Limb (tissue), 2 donors: ENCODE data around the gene CAPN5.

Source experiments
- DNase-seq, 2 donors: peaks; one replicate each; pipeline ENCODE4 v3.0.0-alpha.2; 2016; ENCODE audit errors: extremely low spot score in 2 of 2

Gene CAPN5

DNA sequence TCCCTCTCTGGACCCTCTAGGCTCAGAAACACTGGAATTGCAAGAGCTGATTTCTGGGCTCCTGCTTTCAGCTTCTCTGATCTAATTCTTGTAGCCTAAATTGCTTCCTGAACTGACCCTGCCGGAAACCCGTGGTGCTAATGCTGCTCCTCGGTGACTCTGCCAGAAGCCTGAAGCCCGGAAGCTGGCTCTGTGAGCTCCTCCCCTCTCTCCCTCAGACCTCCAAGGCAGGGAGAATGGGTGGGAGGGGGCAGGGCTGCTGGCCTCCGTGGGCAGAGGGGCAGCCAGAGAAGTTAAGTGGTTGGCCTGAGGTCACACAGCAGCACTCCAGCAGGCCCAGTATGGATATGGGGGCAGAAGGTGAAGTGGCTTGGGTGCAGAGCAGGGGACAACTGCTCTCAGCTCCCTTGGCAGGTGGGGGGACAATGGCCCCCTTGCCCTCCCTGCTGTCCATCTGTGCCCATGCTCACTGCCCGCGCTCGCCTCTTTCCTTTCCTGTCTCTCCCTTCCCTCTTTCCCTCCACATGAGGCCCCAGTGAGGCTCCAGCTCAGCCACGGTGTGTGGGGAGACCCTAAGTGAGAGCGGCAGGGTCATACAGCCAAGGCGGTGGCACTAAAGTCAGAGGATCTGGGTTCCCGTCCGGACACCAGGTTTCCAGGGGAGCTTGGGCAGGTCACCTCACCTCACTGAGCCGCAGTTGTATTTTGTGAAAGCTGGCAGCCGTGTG, 16.2 kb downstream of the CAPN5 start:
- peak; percentile 3 to 28 for DNase-seq

DNA sequence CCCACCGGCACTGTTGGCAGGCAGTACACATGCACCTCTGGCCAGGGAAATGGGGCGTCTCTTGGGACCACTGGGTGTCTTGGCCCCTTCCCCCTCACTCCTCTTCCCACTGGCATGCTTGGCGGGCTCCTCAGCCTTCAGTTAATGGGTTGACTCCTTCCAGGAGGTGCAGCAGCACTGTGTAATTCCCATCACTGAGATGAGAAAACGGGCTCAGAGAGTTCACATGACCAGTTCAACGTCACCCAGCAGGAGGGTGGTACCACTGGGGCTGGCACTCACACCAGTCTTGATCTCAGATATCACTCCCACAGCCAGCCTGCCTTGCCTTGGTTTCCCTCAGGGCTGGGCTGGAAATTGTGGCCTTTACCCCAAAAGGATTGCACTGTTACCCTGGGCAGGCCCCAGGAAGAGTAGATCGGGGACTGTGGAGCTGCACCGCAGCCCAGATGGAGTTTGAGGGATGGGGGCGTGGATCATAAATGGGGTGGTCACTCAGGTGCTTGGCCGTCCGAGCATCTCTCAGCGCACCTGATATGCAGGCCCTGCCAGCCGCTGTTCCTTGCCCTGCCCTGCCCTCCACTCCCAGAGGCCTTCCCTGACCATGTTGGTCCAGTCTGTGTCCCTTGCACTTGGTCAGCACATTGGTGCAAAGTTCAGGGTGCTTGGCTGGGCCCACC, 16.9 kb downstream of the CAPN5 start:
- peak in 1 of 2 donors; percentile 15 for DNase-seq

DNA sequence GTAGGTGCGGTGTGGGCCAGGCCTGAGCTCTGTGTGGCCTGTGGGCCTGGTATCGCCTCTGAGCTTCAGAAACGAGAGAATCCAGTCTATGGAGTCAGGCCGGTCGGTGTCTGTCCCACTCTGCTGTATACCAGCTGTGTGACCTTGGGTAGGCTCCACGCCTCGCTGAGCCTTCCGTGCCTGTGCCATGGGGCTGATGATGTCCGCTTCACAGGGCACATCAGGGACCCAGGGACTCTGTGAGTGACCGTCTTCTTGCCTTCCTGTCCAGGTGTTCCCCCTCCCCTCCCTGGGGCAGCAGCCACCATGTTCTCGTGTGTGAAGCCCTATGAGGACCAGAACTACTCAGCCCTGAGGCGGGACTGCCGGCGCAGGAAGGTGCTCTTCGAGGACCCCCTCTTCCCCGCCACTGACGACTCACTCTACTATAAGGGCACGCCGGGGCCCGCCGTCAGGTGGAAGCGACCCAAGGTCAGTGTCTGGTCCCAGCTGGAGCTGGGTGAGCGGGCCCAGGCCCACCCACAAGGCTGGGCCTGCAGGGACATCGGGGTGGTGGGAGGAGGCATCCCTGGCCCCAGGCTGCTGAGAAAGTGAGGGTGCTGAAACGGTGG, 17.9 kb downstream of the CAPN5 start:
- peak in 1 of 2 donors; percentile 17 for DNase-seq

DNA sequence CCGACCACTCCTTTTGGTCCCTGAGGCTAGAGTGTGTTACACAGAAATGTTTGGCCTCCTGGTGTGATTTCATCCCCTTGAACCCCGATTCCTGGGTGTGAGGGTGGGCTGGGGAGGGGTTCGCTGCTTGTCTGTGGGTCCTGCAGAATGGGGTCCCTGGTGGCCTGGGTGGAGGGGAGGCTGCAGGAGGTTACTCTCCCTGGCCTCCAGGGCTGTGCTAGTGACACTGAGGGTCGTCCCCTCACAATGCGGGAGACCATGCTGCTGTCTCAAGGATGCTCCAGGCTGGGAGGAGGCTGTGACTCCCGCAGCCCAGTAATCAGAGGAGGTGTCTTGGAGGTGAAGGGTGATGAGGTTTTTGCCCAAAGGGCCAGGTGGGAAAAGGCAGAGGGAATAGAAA, 18.9 kb downstream of the CAPN5 start:
- DNase-seq = no peak

DNA sequence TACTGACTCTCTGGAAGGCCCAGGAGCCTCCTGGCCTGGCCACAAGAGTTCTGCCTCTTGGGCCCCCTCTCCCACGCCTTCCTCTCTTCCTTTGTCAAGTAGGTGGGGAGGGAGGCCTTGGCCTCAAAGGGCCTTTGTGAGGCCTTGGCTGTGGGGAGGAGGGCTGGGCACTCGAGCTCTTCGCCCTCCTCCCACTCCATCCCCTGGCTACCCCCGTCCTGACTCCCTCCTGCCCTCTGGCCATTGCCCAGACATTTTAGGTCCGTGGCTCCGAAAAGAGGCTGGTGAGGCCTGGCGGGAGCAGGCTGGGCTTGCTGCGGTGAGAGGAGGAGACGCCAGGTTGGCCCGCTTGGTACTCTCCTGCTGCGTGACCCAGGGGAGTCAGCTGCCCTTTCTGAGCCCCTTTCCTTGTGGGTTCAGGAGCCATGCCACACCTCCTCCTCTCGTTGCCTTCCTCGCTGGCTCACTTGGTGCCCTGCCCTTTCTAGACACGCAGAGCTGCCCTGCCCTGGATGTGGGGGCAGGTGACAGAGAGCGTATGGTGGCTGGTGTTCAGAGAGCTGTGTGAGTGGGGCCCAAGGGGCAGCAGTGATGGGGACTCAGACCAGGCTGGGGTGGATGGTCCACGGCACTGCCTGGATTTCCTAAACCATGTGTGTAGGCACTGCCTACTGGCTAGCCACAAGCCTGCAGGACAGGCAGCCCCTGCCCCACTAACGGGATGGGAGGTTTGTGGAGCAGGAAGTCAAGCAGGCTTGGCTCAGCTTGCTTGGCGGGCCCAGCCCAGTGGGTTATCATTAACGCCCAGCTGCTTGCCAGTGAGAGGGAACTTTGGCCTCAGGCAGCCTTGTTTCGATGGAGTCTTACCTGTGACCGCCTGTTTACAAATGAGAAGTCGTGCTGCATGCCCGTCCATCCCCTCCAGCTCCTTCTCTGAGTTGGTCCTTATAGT, 20.0 kb downstream of the CAPN5 start:
- no peak for DNase-seq

DNA sequence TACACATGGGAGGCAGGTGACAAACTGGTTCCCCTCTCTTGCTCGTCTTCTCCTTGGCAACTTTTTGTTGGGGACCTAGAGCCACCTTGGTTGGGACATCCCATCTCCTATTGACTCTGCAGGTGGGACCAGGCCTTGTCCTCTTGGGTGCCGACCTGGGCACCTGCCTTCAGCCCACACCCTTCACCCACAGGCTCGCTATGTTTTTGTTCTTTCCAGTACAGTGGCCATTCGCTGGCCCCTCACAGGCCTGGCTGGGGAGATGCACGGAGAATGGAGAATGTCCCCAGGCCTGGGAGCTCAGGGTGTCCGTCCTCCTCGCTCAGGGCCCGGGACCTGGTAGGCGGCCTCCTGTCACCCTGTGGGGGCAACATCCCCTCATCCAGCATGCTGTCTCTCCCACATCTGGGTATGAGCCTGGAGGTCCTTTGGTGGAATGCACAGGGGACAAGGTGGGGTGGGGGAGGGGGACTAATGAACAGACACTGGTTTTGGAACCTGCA, 21.0 kb downstream of the CAPN5 start:
- no peak for DNase-seq

DNA sequence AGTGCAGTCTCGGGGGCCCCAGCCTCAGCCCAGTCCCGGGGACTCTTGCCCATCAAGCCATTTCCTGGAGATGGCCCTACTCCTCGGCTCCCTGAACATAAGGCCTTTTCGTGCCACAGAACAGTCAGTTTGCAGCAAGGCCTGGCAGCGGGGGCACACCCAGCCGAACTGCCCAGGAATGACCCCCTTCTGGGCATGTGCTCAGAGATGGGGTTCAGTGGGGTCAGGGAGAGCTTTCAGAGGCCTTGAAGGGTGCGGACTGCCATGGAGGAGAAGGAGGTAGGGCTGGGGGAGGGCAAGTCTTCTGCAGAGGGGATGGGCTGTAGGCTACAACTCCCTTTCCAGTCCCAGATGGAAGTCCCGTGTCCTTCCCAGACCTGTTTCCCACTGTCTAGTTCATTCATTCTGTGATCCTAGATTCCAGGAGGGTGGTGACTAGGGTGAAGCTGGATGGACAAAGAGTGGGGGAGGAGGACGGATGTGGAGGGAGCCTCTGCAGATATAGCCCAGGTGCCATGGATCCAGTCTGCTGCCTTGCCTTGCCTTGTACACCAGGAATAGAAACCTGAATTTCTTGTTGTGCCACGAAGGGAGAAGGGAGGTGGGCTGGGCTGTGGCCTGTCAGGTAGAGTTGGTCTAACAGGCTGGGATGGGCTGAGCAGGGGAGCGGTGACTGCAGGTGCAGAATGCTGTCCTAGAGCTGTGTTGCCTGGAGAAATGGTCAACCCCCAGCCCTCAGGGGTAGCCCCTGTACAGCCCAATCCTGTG, 21.6 kb downstream of the CAPN5 start:
- DNase-seq = no peak

DNA sequence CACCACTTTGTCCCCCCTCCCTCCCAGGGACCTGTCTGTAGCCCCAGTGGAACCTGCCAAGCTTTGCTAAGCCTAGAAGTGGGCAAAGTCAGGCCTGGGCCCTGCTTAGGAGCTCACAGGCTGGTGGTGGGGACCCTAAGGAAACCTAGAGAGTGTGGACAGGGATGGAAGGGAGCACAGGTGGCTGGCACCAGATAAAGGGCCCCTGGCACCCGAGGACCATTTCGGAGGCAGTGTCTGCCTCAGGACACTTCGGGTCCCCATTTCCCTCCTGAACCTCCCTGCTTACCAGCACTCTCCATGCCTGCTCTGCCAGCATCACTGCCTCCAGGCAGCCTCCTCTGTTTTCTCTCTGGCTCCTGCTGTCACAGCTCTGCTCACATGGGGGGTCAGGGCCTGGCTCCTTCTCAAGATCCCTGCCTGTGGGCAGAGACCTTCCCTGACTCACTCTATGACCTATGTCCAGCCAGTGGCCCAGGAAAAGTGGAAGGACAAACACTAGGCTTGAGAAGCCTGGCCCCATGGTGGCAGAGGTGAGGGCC, 22.3 kb downstream of the CAPN5 start:
- no peak for DNase-seq

DNA sequence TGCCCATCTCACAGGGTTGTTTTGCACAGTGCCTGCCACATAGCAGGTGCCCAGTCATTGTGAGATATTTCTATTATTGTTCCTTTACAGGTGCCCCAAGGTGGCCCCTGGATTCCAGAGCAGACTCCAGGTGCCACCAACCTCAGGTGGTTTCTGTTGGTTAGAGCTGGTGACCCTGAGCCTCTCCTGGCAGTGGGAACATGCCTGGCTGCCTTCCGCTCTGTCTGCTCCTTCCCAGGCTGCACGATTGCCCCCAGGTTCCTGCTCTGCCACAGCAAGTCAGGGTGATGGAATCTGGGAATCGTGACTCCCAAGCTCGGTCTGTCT, 23.2 kb downstream of the CAPN5 start:
- DNase-seq = no peak

DNA sequence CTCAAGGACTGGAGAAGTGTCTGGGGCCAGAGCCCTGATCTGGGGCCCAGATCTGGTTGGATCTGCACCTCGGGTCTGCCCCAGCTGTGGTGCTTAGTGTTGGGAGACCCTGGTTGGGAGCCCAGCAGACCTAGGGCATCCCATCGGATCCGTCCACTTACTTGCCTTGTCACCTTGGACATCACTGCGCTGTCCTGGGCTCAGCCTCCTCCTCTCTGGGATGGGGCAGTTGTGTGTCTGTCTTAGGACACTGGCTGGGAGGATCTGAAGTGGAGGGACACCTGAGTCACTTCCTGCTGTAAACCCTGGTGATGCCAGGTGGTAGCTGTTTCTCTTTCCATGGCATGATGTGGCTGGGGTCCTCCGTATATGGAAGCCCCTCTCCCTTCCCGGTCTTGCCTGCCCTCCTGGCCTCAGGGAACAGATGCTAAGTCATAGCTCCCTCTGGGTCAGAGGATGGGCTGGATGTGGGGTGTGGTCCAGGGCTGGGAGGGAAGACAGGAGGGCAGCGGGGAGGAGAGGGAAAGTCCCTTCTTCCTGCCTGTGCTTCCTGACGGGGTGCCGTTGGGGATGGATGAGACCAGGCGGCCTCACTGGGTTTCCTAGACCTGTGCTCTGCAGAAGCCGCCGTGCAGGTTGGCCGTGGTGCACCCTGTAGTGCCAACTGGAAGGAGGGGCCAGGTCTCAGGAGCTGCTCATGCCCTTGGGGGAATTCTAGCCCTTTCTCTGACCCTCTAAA, 23.8 kb downstream of the CAPN5 start:
- DNase-seq = no peak

DNA sequence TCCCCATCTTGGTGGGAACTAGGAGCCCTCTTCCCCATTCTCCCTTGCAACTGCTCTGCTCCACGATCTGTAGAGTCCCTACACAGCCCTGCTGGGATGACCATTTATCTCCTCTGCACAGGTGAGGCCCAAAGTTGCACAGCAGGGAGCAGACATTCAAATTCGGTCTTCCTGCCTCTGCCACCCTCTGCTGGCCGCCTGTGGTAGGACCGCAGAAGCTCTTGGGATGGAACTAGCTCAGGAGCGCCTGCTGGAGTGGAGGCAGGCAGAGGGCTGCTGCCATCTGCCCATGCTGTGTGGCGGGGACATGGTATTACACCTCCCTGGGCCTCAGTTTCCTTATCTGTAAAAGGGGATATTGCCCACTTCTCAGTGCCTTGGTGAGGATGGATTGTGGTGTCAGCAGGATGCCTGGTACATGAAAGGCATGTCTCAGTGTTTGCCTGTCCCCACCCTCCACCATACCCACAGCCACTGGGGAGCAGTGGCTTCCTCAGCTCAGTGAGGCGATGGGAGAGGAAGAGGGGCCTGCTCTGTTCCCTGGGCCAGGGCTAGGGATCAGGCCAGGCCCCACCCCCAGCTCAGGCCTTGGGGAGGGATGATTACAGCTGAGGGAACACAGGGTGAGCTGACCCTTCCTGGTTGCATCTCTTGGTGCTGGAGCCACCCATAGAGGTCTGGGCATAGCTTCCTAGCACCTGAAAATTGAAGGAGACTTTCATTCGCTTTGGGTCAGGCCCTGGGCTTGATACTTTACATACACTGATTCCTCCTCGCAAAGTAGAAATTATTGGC, 24.6 kb downstream of the CAPN5 start:
- DNase-seq = peak; percentile 51 to 85

DNA sequence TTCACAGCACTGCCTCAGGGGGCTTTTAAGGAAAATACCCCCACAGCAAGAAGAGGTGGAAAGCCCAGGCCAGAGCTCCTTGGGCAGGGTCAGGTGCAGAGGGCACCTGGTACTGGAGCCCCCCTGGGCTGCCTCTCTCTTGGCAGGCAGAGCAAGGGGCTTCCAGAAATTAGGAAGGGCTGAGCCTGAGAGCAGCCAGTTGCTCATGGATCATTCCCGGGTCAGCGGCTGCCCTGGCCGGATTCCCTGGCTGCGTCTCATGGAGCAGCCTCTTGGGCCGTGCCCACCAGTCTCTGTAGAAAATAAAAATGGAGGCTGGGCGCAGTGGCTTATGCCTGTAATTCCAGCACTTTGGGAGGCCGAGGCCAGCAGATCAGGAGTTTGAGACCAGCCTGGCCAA, 25.6 kb downstream of the CAPN5 start:
- no peak for DNase-seq

DNA sequence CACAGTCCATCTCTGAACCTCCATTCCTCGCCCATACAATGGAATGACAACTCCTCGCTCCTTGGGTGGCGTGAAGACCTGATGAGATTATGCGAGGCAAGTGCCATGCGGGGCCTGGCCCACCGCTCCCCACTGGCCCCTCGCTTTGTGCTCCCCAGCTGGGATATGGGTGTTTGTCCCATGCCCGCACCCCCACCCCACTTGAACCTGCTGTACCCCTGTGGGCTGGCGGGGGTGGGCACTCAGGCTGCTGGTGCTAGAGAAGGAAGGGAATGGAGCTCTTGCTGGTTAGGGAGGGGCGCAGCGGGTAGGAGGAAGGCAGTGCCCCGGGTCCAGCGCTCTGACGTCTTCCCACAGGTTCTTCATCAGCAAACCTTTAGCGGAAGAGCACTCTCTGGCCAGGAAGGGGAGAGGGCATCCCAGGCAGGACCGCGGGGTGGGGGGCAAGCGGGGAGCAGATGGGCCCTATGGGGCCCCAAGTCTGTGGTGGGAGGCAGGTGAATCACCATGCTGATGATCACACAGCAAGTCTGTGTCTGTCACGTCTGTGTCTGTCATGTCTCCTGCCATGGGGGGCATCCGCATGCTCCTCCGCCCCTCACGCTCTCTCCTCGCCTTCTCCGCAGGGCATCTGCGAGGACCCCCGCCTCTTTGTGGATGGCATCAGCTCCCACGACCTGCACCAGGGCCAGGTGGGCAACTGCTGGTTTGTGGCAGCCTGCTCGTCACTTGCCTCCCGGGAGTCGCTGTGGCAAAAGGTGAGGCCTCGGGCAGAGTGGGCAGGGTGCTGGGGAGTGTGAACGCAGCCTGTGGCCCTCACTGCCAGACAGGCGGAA, 26.5 kb downstream of the CAPN5 start:
- DNase-seq = no peak

DNA sequence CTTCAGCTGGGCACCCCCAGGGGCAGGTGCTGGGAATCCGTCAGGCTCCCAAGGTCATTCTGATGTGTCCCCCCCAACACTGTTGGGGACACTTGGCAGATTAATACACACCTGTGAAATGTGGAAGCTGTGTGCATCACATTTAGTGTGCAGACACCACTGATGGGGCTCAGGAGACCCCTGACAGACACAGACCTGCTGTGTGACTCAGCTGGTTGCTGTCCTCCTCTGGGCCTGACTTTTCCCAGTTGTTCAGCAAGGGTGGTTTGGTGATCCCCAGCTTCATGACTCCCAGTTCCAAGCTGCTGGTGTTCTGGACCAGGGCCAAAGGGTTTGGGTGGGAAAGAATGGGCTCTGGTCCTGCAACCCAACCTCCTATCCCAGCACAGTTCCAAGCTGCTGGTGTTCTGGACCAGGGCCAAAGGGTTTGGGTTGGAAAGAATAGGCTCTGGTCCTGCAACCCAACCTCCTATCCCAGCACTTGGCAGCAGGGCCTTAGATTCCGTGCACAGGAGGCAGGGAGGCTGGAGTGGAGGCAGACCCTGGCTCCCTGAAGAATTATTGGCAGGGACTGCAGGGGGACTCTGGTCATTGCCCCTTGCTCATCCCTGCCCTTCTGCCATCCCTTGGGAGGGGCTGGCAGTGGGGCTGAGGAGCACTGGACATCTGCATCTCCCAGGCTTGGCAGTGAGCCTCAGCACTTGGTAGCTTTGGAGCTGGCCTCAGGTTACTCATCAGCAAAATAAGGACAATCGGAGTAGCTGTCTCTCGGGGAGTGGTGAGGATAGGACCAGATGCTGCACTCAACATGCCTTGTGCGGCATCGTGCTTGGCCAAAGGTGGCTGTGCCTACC, 27.4 kb downstream of the CAPN5 start:
- DNase-seq = no peak

DNA sequence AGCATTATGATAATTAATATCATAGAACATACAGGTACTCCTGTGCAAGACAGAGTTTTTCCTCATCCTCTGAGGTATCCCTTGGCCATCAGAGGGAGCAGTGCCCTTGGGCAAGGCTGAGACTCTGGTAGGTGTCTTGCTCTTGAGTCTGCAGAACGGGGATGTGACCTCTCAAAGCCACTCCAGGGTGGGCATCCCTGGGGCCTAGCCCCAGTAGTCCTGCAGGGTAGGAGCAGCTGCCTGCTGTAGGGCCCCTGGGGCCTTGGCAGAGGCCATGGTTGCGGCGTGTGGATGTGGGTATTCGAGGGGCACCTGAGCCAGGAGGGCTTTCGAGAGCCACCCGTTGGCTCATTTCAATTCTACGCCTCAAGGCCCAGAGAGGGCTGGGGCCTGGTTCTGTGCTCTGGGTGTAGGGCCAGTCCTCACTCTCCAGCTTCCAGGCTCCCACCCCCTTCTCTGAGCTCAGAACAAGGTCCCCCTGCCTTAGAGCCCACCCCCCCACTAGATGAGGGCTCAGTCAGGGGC, 28.1 kb downstream of the CAPN5 start:
- DNase-seq = no peak

DNA sequence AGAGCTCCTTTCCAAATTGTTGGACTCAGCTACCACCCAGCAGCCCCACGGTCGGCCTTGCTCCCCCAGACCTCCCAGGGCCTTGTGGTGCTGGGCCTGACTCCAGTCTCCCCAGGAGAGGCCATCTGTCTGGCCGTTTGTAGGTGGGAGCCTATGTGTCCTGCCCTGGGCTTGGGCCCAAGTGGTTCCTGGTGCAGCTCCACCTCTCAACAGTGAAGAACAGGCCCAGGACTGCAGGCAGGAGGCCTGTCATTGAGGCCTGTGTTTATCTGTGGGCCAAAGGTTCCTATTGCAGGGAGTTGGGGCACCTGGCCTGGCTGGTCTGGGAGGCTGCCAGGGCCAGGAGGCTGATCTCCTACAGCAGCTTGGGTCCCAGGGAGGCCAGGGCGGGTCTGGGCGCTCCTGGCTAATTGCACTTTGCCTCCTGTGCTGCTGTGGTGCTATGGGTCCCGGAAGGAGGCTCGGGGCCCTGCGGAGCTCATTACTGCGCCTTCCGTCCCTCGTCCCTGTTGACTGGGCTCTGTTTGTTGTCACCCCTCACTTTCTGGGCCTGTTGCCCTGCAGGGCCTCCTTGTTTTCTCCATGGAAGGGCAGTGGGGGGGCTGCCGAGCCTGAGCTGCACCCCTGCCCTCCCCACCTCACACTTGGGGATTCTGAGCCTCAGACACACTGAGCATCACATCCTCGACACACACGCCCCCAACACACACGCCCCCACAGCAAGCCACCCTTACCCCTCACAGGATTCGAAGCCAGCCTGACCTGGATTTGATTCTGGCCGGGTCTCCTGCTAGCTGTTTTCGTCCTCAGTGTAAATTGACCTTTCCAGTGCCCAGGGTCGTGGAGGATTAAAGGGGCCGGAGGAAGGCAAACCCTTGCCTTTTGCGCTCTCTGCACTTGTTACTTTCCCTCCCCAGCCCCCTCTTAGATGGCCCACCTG, 29.1 kb downstream of the CAPN5 start:
- DNase-seq = no peak
